ENCODE results near the gene NEUROD4. TPM values are rescaled to one million over a fixed set of nuclear protein-coding genes. Genes with fewer than 3 reads are reported as not detected.

NEUROD4 gene
- total RNA-seq, 2 experiments from 2014 or later: not detected

- BruUV-seq (replicated peaks): no TSS peak
- POLR2A ChIA-PET: interaction anchor here (0.6 to 2.0 kb wide), 6 partner anchors 9 to 84 kb away, joined by 3 to 20 read pairs (median 4); no protein-coding TSS in a partner anchor
- Histone ChIP-seq H3K9me3 (ENCODE audit: low read length) (peaks cover 2% of the 10 kb centered on the region; the same call in 1 of the 2 replicates), H3K36me3 (ENCODE audit: insufficient read depth, low read length) (peaks cover 3% of the 10 kb centered on the region), H3K9me2 (ENCODE audit: insufficient read depth, low read length) (no peaks in the 10 kb centered on the region), H2AFZ (ENCODE audit: low read length) (peak overlapping the region; percentile 24; the same call in 1 of the 2 replicates), H3K4me3 (ENCODE audit: low read depth, low read length, poor library complexity, severe bottlenecking) (no peak overlapping the region), H3K79me2 (ENCODE audit: insufficient read depth, low read depth, low read length) (no peaks in the 10 kb centered on the region), H4K20me1 (ENCODE audit: insufficient read depth, low read length) (no peaks in the 10 kb centered on the region), H3K4me2 (ENCODE audit: low read length) (peak overlapping the region; percentile 19; the same call in 1 of the 2 replicates), H3K27ac (ENCODE audit: low read depth, low read length, poor library complexity, severe bottlenecking) (no peak overlapping the region), H3K4me1 (ENCODE audit: insufficient read depth, low read length, poor library complexity, severe bottlenecking) (peaks cover 51% of the 10 kb centered on the region)
- DNase-seq (ENCODE audit: low spot score): peak; percentile 83
- intact Hi-C loops (cut with micrococcal nuclease; ENCODE audit: unreplicated experiment): loop anchor here (1.0 kb wide), 3 partner anchors 75 to 150 kb away; no protein-coding TSS in a partner anchor
- CTCF ChIA-PET (ENCODE audit: unreplicated experiment): interaction anchor here (1.0 to 3.4 kb wide), 5 partner anchors 9 to 149 kb away, joined by 3 to 72 read pairs (median 5); partner anchors contain the start of gene TESPA1
- no peak for TF ChIP-seq EZH2phosphoT487 (IDR thresholded peaks at IDR 0.05; ENCODE audit: borderline replicate concordance, low read depth, low read length)
- TF ChIP-seq, protein P1, sequence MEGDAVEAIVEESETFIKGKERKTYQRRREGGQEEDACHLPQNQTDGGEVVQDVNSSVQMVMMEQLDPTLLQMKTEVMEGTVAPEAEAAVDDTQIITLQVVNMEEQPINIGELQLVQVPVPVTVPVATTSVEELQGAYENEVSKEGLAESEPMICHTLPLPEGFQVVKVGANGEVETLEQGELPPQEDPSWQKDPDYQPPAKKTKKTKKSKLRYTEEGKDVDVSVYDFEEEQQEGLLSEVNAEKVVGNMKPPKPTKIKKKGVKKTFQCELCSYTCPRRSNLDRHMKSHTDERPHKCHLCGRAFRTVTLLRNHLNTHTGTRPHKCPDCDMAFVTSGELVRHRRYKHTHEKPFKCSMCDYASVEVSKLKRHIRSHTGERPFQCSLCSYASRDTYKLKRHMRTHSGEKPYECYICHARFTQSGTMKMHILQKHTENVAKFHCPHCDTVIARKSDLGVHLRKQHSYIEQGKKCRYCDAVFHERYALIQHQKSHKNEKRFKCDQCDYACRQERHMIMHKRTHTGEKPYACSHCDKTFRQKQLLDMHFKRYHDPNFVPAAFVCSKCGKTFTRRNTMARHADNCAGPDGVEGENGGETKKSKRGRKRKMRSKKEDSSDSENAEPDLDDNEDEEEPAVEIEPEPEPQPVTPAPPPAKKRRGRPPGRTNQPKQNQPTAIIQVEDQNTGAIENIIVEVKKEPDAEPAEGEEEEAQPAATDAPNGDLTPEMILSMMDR (conservative IDR thresholded peaks at IDR 0.05; ENCODE audit: low read length): peak; percentile 96
Observed at GRCh38 chr12:54993181-54993835, 26.5 kb upstream of the NEUROD4 start.

DNA sequence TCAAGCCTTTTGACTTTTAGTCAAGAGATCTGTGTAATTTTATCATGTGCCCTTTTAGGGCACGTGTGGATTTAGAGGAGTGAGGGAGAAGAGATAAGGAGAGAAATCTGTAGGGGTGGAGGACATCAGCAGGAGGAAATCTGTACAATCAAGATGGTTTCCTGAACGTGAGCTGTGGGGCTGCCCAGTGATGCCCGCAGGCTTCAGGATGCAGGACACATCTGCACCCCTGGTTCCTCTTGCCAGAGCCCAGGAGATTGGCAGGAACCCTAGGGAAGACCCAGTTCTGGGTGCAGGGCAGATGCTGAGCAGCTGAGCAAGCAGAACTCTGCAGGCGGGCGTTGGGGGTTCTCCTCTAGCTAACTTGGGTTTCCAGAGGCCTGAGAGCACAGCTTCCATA, 23.6 kb upstream of the NEUROD4 start:
- H2AFZ ChIP-seq (ENCODE audit: low read length): no peak overlapping the region
- H3K79me2 ChIP-seq (ENCODE audit: insufficient read depth, low read depth, low read length): no peaks in the 10 kb centered on the region
- peaks cover 7% of the 10 kb centered on the region for H3K36me3 ChIP-seq (ENCODE audit: insufficient read depth, low read length)
- H3K4me3 ChIP-seq (ENCODE audit: low read depth, low read length, poor library complexity, severe bottlenecking): no peak overlapping the region
- peaks cover 14% of the 10 kb centered on the region; the same call in 1 of the 2 replicates for H3K9me3 ChIP-seq (ENCODE audit: low read length)
- no TSS peak for BruUV-seq (replicated peaks)
- no peaks in the 10 kb centered on the region for H3K9me2 ChIP-seq (ENCODE audit: insufficient read depth, low read length)
- peaks cover 51% of the 10 kb centered on the region for H3K4me1 ChIP-seq (ENCODE audit: insufficient read depth, low read length, poor library complexity, severe bottlenecking)
- no peak for DNase-seq (ENCODE audit: low spot score)
- no peak for TF ChIP-seq EZH2phosphoT487 (IDR thresholded peaks at IDR 0.05; ENCODE audit: borderline replicate concordance, low read depth, low read length)
- TF ChIP-seq, protein P1 (conservative IDR thresholded peaks at IDR 0.05; ENCODE audit: low read length): no peak
- H3K4me2 ChIP-seq (ENCODE audit: low read length): no peak overlapping the region
- POLR2A ChIA-PET: interaction anchor here (0.6 to 3.0 kb wide), 5 partner anchors 11 to 715 kb away, joined by 3 to 11 read pairs (median 5); partner anchors contain the start of gene TESPA1
- no peak overlapping the region for H3K27ac ChIP-seq (ENCODE audit: low read depth, low read length, poor library complexity, severe bottlenecking)
- intact Hi-C loops (cut with micrococcal nuclease; ENCODE audit: unreplicated experiment): no loop called here
- H4K20me1 ChIP-seq (ENCODE audit: insufficient read depth, low read length): no peaks in the 10 kb centered on the region
- CTCF ChIA-PET (ENCODE audit: unreplicated experiment): interaction anchor here (3.2 kb wide), 1 partner anchor 76 kb away, joined by 25 read pairs; no protein-coding TSS in a partner anchor
